ENCODE data around the gene DET1. TPM values are rescaled to one million over a fixed set of nuclear protein-coding genes. Genes with fewer than 3 reads are reported as not detected.
"Not testable (repeated sequence)": the region's sequence is repeated elsewhere in the genome, so short reads cannot be mapped to it uniquely, and the experiment has no call there.

Gene DET1
- total and polyA plus RNA-seq, 2 donors, result 7.9 to 16.7 TPM

DNA sequence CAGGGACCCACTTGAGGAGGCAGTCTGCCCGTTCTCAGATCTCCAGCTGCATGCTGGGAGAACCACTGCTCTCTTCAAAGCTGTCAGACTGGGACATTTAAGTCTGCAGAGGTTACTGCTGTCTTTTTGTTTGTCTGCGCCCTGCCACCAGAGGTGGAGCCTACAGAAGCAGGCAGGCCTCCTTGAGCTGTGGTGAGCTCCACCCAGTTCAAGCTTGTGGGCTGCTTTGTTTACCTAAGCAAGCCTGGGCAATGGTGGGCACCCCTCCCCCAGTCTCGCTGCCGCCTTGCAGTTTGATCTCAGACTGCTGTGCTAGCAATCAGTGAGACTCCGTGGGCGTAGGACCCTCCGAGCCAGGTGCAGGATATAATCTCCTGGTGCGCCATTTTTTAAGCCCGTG lies 13.1 kb upstream of the DET1 start:
- not testable (repeated sequence) for DNase-seq (ENCODE audit: extremely low spot score); H3K36me3 ChIP-seq (ENCODE audit: insufficient read depth); H3K4me1 ChIP-seq (ENCODE audit: insufficient read depth); H3K27ac ChIP-seq (ENCODE audit: low read depth); H3K4me3 ChIP-seq (ENCODE audit: low read depth, low read length)
- 92% methylated on average over 9 of the region's 9 CpGs for WGBS

DNA sequence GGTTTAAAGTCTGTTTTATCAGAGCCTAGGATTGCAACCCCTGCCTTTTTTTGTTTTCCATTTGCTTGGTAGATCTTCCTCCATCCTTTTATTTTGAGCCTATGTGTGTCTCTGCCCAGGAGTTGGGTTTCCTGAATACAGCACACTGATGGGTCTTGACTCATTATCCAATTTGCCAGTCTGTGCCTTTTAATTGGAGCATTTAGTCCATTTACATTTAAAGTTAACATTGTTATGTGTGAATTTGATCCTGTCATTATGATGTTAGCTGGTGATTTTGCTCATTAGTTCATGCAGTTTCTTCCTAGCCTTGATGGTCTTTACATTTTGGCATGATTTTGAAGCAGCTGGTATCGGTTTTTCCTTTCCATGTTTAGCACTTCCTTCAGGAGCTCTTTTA lies 11.5 kb upstream of the DET1 start:
- DNase-seq (ENCODE audit: extremely low spot score); H3K36me3 ChIP-seq (ENCODE audit: insufficient read depth); H3K27ac ChIP-seq (ENCODE audit: low read depth); H3K4me3 ChIP-seq (ENCODE audit: low read depth, low read length); H3K4me1 ChIP-seq (ENCODE audit: insufficient read depth): not testable (repeated sequence)
- 84% methylated on average over 1 of the region's 1 CpG for WGBS

DNA sequence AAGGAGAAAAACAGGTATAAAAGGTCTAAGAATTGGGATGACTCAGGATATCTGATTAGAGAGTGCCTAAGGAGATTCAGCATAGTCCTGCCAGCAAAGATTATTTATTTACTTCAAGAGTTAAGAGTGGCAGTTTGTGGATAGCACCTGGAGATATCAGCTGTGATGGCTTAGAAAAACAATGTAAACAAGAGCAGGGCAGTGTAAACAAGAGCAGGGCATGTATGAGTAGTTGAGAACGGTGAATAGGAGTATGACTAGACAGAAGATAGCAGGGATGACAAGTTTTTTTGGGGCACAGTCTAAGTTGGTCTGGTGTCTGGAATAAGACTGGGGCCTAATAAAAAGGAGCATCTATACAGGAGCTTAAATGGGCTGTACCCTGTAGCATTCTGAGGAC lies 1.5 kb upstream of the DET1 start:
- H3K4me1 ChIP-seq (ENCODE audit: insufficient read depth); DNase-seq (ENCODE audit: extremely low spot score); H3K27ac ChIP-seq (ENCODE audit: low read depth); H3K4me3 ChIP-seq (ENCODE audit: low read depth, low read length); H3K36me3 ChIP-seq (ENCODE audit: insufficient read depth): not testable (repeated sequence)
- WGBS, result 61% methylated on average over 1 of the region's 1 CpG

DNA sequence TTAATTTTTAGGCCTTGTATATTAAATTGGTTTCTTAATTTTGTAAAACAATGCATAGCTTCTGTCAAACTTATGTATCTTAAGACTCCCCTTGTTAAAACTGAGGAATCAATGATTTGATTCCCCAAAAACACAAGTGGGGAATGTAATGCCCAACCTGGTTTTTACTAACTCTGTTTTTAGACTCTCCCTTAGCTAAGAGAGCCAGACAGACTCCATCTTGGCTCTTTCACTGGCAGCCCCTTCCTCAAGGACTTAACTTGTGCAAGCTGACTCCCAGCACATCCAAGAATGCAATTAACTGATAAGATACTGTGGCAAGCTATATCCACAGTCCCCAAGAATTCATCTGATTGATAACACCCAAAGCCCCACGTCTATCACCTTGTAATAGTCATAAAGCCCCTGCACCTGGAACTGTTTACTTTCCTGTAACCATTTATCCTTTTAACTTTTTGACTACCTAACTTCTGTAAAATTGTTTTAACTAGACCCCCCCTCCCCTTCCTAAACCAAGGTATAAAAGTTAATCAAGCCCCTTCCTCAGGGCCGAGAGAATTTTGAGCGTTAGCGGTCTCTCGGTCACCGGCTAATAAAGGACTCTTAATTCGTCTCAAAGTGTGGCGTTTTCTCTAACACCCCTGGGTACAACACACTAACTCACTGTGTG lies 768 bp downstream of the DET1 start:
- peak overlapping the region; percentile 29 for H3K27ac ChIP-seq (ENCODE audit: low read depth)
- not testable (repeated sequence) for DNase-seq (ENCODE audit: extremely low spot score)
- 3% methylated on average over 7 of the region's 8 CpGs for WGBS

DNA sequence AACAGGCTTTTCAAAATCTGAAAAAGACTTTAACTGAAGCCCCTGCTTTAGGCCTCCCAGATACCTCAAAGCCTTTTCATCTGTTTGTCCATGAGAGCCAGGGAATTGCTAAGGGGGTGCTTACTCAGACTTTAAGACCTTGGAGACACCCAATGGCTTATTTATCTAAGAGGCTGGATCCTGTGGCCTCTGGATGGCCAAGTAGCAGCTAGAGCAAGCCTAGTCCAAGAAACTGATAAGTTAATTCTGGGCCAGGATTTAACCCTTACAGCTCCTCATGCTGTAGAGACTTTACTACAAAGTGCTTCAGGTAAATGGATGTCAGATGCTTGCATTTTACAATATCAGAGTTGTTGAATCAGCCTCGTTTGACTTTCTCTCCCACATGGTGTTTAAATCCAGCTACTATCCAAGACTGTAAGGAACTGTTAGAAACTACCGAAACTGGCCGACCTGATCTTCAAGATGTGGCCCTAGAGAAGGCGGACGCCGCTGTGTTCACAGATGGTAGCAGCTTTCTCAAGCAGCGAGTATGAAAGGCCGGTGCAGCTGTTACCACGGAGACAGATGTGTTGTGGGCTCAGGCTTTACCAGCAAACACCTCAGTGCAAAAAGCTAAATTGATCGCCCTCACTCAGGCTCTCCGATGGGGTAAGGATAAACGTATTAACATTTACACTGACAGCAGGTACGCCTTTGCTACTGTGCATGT lies 3.3 kb downstream of the DET1 start:
- H3K27ac ChIP-seq (ENCODE audit: low read depth), result no peak overlapping the region
- H3K4me3 ChIP-seq (ENCODE audit: low read depth, low read length), result no peak overlapping the region
- WGBS, result 66% methylated on average over 13 of the region's 13 CpGs
- DNase-seq (ENCODE audit: extremely low spot score), result no peak
- peaks cover 2% of the 10 kb centered on the region for H3K36me3 ChIP-seq (ENCODE audit: insufficient read depth)
- no peaks in the 10 kb centered on the region for H3K4me1 ChIP-seq (ENCODE audit: insufficient read depth)

More for the DNA sequence above, 768 bp downstream of the DET1 start:
- H3K36me3 ChIP-seq (ENCODE audit: insufficient read depth); H3K4me1 ChIP-seq (ENCODE audit: insufficient read depth): not testable (repeated sequence)
- peak overlapping the region; percentile 62 for H3K4me3 ChIP-seq (ENCODE audit: low read depth, low read length)

DNA sequence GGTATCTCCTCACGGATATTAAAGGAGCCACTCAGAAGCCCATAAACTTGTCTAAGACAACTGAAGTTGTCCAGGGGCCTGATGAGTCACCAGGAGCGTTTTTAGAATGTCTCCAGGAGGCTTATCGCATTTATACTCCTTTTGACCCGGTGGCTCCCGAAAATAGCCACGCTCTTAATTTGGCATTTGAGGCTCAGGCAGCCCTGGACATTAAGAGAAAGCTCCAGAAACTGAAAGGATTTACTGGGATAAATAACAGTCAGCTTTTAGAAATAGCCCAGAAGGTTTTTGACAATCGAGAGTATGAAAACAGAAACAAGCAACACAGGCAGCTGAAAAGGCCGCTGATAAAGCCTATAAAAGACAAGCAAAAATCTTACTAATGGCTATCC lies 4.1 kb downstream of the DET1 start:
- 24% methylated on average over 8 of the region's 8 CpGs for WGBS
- peak; percentile 26 for DNase-seq (ENCODE audit: extremely low spot score)
- no peak overlapping the region for H3K4me3 ChIP-seq (ENCODE audit: low read depth, low read length)
- no peak overlapping the region for H3K27ac ChIP-seq (ENCODE audit: low read depth)
- no peaks in the 10 kb centered on the region for H3K4me1 ChIP-seq (ENCODE audit: insufficient read depth)
- H3K36me3 ChIP-seq (ENCODE audit: insufficient read depth), result peaks cover 2% of the 10 kb centered on the region

DNA sequence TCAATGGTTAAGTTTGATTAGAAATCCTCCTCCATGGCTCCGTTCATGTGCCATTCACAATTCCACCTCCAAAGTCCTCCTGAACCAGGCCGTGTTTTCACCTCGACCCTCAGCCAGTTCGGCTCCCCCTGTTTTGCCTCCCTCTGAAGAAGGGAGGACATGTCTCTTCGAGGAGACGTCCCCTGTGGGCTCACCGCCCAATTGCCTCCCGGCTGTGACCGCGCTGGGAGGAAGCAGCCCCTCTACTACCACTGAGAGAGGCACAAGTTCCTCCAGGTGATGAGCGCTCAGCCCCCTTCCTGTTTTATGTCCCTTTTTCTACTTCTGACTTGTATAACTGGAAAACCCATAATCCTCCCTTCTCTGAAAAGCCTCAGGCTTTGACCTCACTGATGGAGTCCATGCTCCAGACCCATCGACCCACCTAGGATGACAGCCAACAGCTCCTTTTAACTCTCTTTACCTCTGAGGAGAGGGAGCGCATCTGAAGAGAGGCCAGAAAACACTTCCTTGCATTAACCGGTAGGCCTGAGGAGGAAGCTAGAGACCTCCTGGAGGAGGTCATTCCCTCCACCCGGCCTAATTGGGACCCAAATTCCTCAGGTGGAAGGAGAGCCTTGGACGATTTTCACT lies 4.7 kb downstream of the DET1 start:
- no peaks in the 10 kb centered on the region for H3K4me1 ChIP-seq (ENCODE audit: insufficient read depth)
- H3K4me3 ChIP-seq (ENCODE audit: low read depth, low read length), result no peak overlapping the region
- peaks cover 2% of the 10 kb centered on the region for H3K36me3 ChIP-seq (ENCODE audit: insufficient read depth)
- no peak for DNase-seq (ENCODE audit: extremely low spot score)
- H3K27ac ChIP-seq (ENCODE audit: low read depth), result no peak overlapping the region
- 72% methylated on average over 16 of the region's 16 CpGs for WGBS

DNA sequence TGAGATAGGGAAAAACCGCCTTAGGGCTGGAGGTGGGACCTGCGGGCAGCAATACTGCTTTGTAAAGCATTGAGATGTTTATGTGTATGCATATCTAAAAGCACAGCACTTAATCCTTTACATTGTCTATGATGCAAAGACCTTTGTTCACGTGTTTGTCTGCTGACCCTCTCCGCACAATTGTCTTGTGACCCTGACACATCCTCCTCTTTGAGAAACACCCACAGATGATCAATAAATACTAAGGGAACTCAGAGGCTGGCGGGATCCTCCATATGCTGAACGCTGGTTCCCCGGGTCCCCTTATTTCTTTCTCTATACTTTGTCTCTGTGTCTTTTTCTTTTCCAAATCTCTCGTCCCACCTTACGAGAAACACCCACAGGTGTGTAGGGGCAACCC lies 5.4 kb downstream of the DET1 start:
- not testable (repeated sequence) for DNase-seq (ENCODE audit: extremely low spot score); H3K4me3 ChIP-seq (ENCODE audit: low read depth, low read length); H3K36me3 ChIP-seq (ENCODE audit: insufficient read depth); H3K4me1 ChIP-seq (ENCODE audit: insufficient read depth); H3K27ac ChIP-seq (ENCODE audit: low read depth)
- WGBS, result 95% methylated on average over 6 of the region's 9 CpGs

DNA sequence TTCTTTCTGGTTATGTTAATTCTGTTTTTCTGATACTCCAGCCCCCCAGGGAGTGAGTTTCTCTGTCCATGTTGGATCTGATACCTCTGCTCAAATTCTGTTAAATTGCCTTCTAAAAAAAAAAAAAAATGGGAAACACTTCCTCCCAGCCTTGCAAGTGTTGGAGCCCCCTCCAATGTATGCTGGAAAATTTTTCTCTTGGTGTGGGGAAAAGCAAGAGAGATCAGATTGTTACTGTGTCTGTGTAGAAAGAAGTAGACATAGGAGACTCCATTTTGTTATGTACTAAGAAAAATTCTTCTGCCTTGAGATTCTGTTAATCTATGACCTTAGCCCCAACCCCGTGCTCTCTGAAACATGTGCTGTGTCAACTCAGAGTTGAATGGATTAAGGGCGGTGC lies 6.1 kb downstream of the DET1 start:
- not testable (repeated sequence) for H3K4me1 ChIP-seq (ENCODE audit: insufficient read depth); H3K4me3 ChIP-seq (ENCODE audit: low read depth, low read length); H3K36me3 ChIP-seq (ENCODE audit: insufficient read depth); H3K27ac ChIP-seq (ENCODE audit: low read depth); DNase-seq (ENCODE audit: extremely low spot score)
- no CpG with 5 or more reads among the region's 2 CpGs for WGBS

DNA sequence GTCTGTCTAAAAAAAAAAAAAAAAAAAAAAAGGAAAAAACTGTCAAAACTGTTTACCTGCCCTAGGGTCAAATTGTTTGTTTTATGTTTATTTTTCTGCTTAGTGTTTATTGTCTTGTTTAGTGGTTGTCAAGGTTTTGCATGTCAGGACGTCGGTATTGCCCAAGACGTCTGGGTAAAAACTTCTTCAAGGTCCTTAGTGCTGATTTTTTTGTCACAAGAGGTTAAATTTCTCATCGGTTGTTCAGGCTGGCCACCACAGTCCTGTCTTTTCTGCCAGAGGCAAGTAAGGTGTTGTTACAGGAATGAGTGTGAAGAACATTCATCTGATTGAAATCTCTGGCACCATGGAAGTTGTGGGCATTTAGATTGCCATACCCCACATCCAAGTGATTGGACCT lies 7.0 kb downstream of the DET1 start:
- Histone ChIP-seq H3K4me3 (ENCODE audit: low read depth, low read length) (no peak overlapping the region), H3K27ac (ENCODE audit: low read depth) (no peak overlapping the region), H3K4me1 (ENCODE audit: insufficient read depth) (no peaks in the 10 kb centered on the region), H3K36me3 (ENCODE audit: insufficient read depth) (peaks cover 2% of the 10 kb centered on the region)
- 77% methylated on average over 4 of the region's 4 CpGs for WGBS
- no peak for DNase-seq (ENCODE audit: extremely low spot score)

DNA sequence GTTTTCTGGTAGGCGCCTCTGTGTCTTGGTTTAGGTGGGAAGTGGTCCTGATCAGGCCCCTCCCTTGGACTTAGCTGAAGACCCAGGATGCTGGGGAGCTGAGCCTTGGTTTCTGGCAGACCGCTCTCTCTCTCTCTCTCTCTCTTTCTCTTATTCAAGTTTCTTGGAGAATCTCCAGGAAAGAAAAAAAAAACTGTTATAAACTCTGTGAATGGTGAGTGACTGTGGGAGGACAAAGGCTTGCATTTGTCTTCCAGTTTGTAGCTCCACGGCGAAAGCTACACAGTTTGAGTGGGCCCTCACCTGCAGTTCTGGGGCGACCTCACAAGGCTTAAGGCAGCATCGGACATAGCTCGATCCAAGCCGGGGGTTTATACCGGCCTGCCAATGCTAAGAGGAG lies 7.5 kb downstream of the DET1 start:
- peaks cover 2% of the 10 kb centered on the region for H3K36me3 ChIP-seq (ENCODE audit: insufficient read depth)
- no peak overlapping the region for H3K27ac ChIP-seq (ENCODE audit: low read depth)
- no peak overlapping the region for H3K4me3 ChIP-seq (ENCODE audit: low read depth, low read length)
- no peak for DNase-seq (ENCODE audit: extremely low spot score)
- no peaks in the 10 kb centered on the region for H3K4me1 ChIP-seq (ENCODE audit: insufficient read depth)
- 65% methylated on average over 9 of the region's 9 CpGs for whole genome bisulfite sequencing

DNA sequence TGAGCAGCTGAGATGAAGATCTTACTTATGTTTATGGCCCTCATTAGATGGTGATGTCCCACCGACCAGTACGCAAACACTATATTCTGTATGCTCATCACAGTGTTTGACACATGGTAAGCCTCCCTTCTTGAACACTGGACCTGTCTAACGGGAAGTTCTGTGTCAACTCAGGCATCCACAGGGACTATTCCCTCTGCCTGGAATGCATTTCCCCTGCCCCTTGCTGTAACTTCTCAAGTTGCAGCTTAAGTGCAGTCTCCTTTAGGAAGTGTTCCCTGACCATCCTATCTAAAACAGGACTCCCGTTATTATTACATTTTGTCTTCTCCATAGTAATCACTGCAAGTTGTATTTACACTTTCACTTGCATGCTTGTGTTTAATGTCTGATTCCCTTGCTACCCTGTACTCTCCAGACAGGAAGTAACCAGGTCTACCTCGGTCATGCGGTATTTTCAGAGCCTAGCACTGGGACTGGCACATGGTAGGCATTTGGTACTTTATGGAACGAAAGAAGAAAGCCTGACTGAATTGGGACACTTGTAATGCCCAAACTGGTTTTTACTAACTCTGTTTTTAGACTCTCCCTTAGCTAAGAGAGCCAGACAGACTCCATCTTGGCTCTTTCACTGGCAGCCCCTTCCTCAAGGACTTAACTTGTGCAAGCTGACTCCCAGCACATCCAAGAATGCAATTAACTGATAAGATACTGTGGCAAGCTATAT lies 8.7 kb downstream of the DET1 start:
- 80% methylated on average over 7 of the region's 7 CpGs for WGBS
- DNase-seq (ENCODE audit: extremely low spot score), result no peak
- no peak overlapping the region for H3K4me3 ChIP-seq (ENCODE audit: low read depth, low read length)

DNA sequence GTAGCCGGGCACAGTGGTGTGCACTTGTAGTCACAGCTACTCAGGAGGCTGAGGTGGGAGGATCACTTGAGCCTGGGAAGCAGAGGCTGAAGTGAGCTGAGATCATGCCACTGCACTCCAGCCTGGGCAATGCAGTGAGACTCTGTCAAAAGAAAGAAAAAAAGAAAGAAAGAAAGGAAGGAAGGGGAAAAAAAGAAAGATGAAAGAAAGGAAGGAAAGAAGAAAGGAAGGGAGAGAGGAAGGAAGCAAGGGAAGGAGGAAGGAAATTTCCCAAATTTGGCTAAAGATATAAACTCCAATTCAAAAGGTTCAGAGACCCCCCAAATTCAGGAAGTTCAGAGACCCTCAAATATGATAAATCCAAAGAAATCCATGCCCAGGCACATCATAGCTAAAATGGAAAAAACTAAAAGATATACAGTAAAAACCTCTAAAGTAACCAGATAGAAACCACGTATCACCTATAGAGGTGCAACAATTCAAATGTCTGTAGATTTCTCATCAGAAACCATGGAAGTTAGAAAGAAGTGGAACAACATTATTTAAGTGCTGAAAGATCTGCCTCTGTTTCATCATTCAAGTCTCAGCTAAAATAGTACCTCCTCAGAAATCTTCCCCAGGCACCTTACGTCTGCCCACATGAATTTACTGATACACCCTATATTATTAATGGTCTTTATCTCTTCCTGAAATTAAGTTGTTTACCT lies 10.7 kb downstream of the DET1 start:
- WGBS, result 96% methylated on average over 3 of the region's 3 CpGs
- H3K27ac ChIP-seq (ENCODE audit: low read depth), result no peak overlapping the region
- peaks cover 5% of the 10 kb centered on the region for H3K36me3 ChIP-seq (ENCODE audit: insufficient read depth)
- no peaks in the 10 kb centered on the region for H3K4me1 ChIP-seq (ENCODE audit: insufficient read depth)
- H3K4me3 ChIP-seq (ENCODE audit: low read depth, low read length), result no peak overlapping the region
- no peak for DNase-seq (ENCODE audit: extremely low spot score)

More for the DNA sequence above, 8.7 kb downstream of the DET1 start:
- no peak overlapping the region for H3K27ac ChIP-seq (ENCODE audit: low read depth)
- peaks cover 2% of the 10 kb centered on the region for H3K36me3 ChIP-seq (ENCODE audit: insufficient read depth)
- H3K4me1 ChIP-seq (ENCODE audit: insufficient read depth), result no peaks in the 10 kb centered on the region

Measured in urinary bladder (tissue), 4 donors.